AG08396 (cell line): Measurements from ENCODE around the gene AMPD3.
A peak's percentile ranks its signal among the peaks of the same experiment; 100 is the strongest.

ENCODE experiments used
- DNase-seq: peaks from one replicate; pipeline ENCODE4 v3.0.0; 2012; ENCODE audit warnings: low spot score, mixed read lengths

Gene AMPD3

GRCh38 chr11:10461276-10461790, 6.3 kb downstream of the AMPD3 start:
- DNase-seq = no peak

- DNase-seq = no peak
Measured at GRCh38 chr11:10462746-10463300, 7.8 kb downstream of the AMPD3 start.

- no peak for DNase-seq
Measured at GRCh38 chr11:10473371-10473770, 18.3 kb downstream of the AMPD3 start.

GRCh38 chr11:10474551-10474950, 19.5 kb downstream of the AMPD3 start:
- DNase-seq = no peak

- no peak for DNase-seq
Measured at GRCh38 chr11:10476342-10476741, 21.3 kb downstream of the AMPD3 start.

GRCh38 chr11:10476927-10477689, 22.0 kb downstream of the AMPD3 start:
- DNase-seq = no peak

- no peak for DNase-seq
Measured at GRCh38 chr11:10477690-10478046, 22.6 kb downstream of the AMPD3 start.

- no peak for DNase-seq
Measured at GRCh38 chr11:10478066-10478465, 23.0 kb downstream of the AMPD3 start.

- no peak for DNase-seq
Measured at GRCh38 chr11:10478574-10479550, 23.8 kb downstream of the AMPD3 start.

- no peak for DNase-seq
Measured at GRCh38 chr11:10480026-10480425, 25.0 kb downstream of the AMPD3 start.

- no peak for DNase-seq
Measured at GRCh38 chr11:10480760-10481159, 25.7 kb downstream of the AMPD3 start.

- DNase-seq = peak; percentile 20
Measured at GRCh38 chr11:10481560-10482349, 26.7 kb downstream of the AMPD3 start.

- DNase-seq = no peak
Measured at GRCh38 chr11:10483174-10483573, 28.1 kb downstream of the AMPD3 start.

GRCh38 chr11:10483584-10483983, 28.5 kb downstream of the AMPD3 start:
- DNase-seq = no peak

GRCh38 chr11:10484461-10485180, 29.6 kb downstream of the AMPD3 start:
- DNase-seq = no peak

- DNase-seq = no peak
Measured at GRCh38 chr11:10485646-10486045, 30.6 kb downstream of the AMPD3 start.

GRCh38 chr11:10486161-10486840, 31.2 kb downstream of the AMPD3 start:
- DNase-seq = no peak

GRCh38 chr11:10487002-10487647, 32.1 kb downstream of the AMPD3 start:
- no peak for DNase-seq

- DNase-seq = no peak
Measured at GRCh38 chr11:10488121-10488933, 33.3 kb downstream of the AMPD3 start.
